Activated T-helper 2 cell treated with anti-CD3 and anti-CD28 coated beads, Interferon-gamma antibody, Interleukin-2, Interleukin-4, amounts not matched to agents 10 μg/mL and 5 μg/mL and 100 μg/mL, durations not matched to agents 14 hours and 24 hours and 36 hours (primary cell): ENCODE measurements around the gene DSE. TPM values are rescaled to one million over a fixed set of nuclear protein-coding genes. Genes with fewer than 3 reads are reported as not detected.

Experiments
- DNase-seq: peaks from one replicate; pipeline ENCODE4 v3.0.0; 2021; ENCODE audit warnings: low spot score
- H3K27ac Mint-ChIP-seq: one replicate; pipeline ENCODE4 v1.8.0; 2021; ENCODE audit warnings: mixed read lengths
- H3K27me3 Mint-ChIP-seq: one replicate; pipeline ENCODE4 v1.8.0; 2021; ENCODE audit warnings: low read depth, mixed read lengths
- H3K36me3 Mint-ChIP-seq: one replicate; pipeline ENCODE4 v1.8.0; 2021; ENCODE audit warnings: low read depth, mixed read lengths
- H3K4me1 Mint-ChIP-seq: one replicate; pipeline ENCODE4 v1.8.0; 2021; ENCODE audit warnings: low read depth, mixed read lengths
- H3K4me3 Mint-ChIP-seq: one replicate; pipeline ENCODE4 v1.8.0; 2021; ENCODE audit warnings: low read depth, mild to moderate bottlenecking, moderate library complexity, mixed read lengths
- H3K9me3 Mint-ChIP-seq: one replicate; pipeline ENCODE4 v1.8.0; 2021; ENCODE audit warnings: mixed read lengths
- intact Hi-C: fragments of 100-400 bp; cut with micrococcal nuclease; formaldehyde crosslinking; loops from one replicate; pipeline ENCODE4 v1.15.1; 2023
- total RNA-seq: library from RNA; stranded (reverse); gene quantifications from 2 replicates; pipeline ENCODE4 v1.2.3, GENCODE V29; 2022

DSE gene
- total RNA-seq, 1 donor from 2014 or later = 3.4 TPM

- DNase-seq = no peak
- H3K9me3 Mint-ChIP-seq = no peaks in the 10 kb centered on the region
- intact Hi-C loops = no loop called here
- H3K27me3 Mint-ChIP-seq = peaks cover 4% of the 10 kb centered on the region
- H3K4me3 Mint-ChIP-seq = no peak overlapping the region
- no peaks in the 10 kb centered on the region for H3K36me3 Mint-ChIP-seq
- H3K4me1 Mint-ChIP-seq = peaks cover 16% of the 10 kb centered on the region
- H3K27ac Mint-ChIP-seq = no peak overlapping the region
Observed at GRCh38 chr6:116396441-116396840, 25.7 kb downstream of the DSE start.

- intact Hi-C loops = no loop called here
- DNase-seq = no peak
- H3K4me1 Mint-ChIP-seq = peaks cover 6% of the 10 kb centered on the region
- H3K27me3 Mint-ChIP-seq = peaks cover 4% of the 10 kb centered on the region
- H3K4me3 Mint-ChIP-seq = no peak overlapping the region
- H3K27ac Mint-ChIP-seq = no peak overlapping the region
- H3K9me3 Mint-ChIP-seq = no peaks in the 10 kb centered on the region
- H3K36me3 Mint-ChIP-seq = no peaks in the 10 kb centered on the region
Observed at GRCh38 chr6:116397914-116398313, 27.2 kb downstream of the DSE start.

- Mint-ChIP-seq H3K9me3 (no peaks in the 10 kb centered on the region), H3K27ac (no peak overlapping the region), H3K4me1 (peaks cover 3% of the 10 kb centered on the region), H3K4me3 (no peak overlapping the region), H3K36me3 (no peaks in the 10 kb centered on the region), H3K27me3 (peaks cover 4% of the 10 kb centered on the region)
- intact Hi-C loops = no loop called here
- no peak for DNase-seq
Observed at GRCh38 chr6:116398316-116399010, 27.7 kb downstream of the DSE start.

- intact Hi-C loops = no loop called here
- no peak overlapping the region for H3K4me3 Mint-ChIP-seq
Observed at GRCh38 chr6:116399287-116399686, 28.5 kb downstream of the DSE start.

GRCh38 chr6:116400328-116400727 is 29.6 kb downstream of the DSE start:
- no peak for DNase-seq
- no peaks in the 10 kb centered on the region for H3K9me3 Mint-ChIP-seq
- no peaks in the 10 kb centered on the region for H3K4me1 Mint-ChIP-seq
- H3K27ac Mint-ChIP-seq = no peak overlapping the region
- H3K27me3 Mint-ChIP-seq = peaks cover 7% of the 10 kb centered on the region
- H3K4me3 Mint-ChIP-seq = no peak overlapping the region
- intact Hi-C loops = no loop called here
- H3K36me3 Mint-ChIP-seq = no peaks in the 10 kb centered on the region

More at GRCh38 chr6:116399287-116399686, 28.5 kb downstream of the DSE start:
- Mint-ChIP-seq H3K27me3 (peaks cover 4% of the 10 kb centered on the region), H3K9me3 (no peaks in the 10 kb centered on the region), H3K36me3 (no peaks in the 10 kb centered on the region), H3K4me1 (no peaks in the 10 kb centered on the region), H3K27ac (no peak overlapping the region)
- DNase-seq = no peak

GRCh38 chr6:116402108-116402937 is 31.6 kb downstream of the DSE start:
- Mint-ChIP-seq H3K36me3 (no peaks in the 10 kb centered on the region), H3K9me3 (no peaks in the 10 kb centered on the region), H3K4me1 (peaks cover 3% of the 10 kb centered on the region), H3K27ac (no peak overlapping the region), H3K4me3 (no peak overlapping the region), H3K27me3 (peaks cover 14% of the 10 kb centered on the region)
- intact Hi-C loops = no loop called here
- DNase-seq = no peak

- DNase-seq = no peak
- Mint-ChIP-seq H3K4me1 (peaks cover 3% of the 10 kb centered on the region), H3K4me3 (no peak overlapping the region), H3K9me3 (no peaks in the 10 kb centered on the region), H3K27ac (no peak overlapping the region), H3K27me3 (peaks cover 14% of the 10 kb centered on the region), H3K36me3 (no peaks in the 10 kb centered on the region)
- intact Hi-C loops = no loop called here
Observed at GRCh38 chr6:116403205-116403604, 32.5 kb downstream of the DSE start.

- H3K27me3 Mint-ChIP-seq = peaks cover 10% of the 10 kb centered on the region
- peaks cover 3% of the 10 kb centered on the region for H3K4me1 Mint-ChIP-seq
- H3K36me3 Mint-ChIP-seq = no peaks in the 10 kb centered on the region
- no peaks in the 10 kb centered on the region for H3K9me3 Mint-ChIP-seq
- no peak overlapping the region for H3K27ac Mint-ChIP-seq
- no peak for DNase-seq
- intact Hi-C loops = no loop called here
- H3K4me3 Mint-ChIP-seq = no peak overlapping the region
Observed at GRCh38 chr6:116404696-116405095, 33.9 kb downstream of the DSE start.

GRCh38 chr6:116405138-116405537 is 34.4 kb downstream of the DSE start:
- peaks cover 3% of the 10 kb centered on the region for H3K4me1 Mint-ChIP-seq
- no peak for DNase-seq
- no peak overlapping the region for H3K27ac Mint-ChIP-seq
- H3K9me3 Mint-ChIP-seq = no peaks in the 10 kb centered on the region
- H3K4me3 Mint-ChIP-seq = no peak overlapping the region
- H3K36me3 Mint-ChIP-seq = no peaks in the 10 kb centered on the region
- intact Hi-C loops = no loop called here
- peaks cover 10% of the 10 kb centered on the region for H3K27me3 Mint-ChIP-seq

GRCh38 chr6:116405652-116406356 is 35.1 kb downstream of the DSE start:
- Mint-ChIP-seq H3K9me3 (no peaks in the 10 kb centered on the region), H3K27me3 (peaks cover 10% of the 10 kb centered on the region), H3K36me3 (no peaks in the 10 kb centered on the region), H3K4me3 (no peak overlapping the region), H3K27ac (no peak overlapping the region), H3K4me1 (peaks cover 3% of the 10 kb centered on the region)
- DNase-seq = no peak
- intact Hi-C loops = no loop called here

GRCh38 chr6:116406678-116407345 is 36.1 kb downstream of the DSE start:
- Mint-ChIP-seq H3K9me3 (no peaks in the 10 kb centered on the region), H3K27ac (no peak overlapping the region), H3K4me1 (peaks cover 3% of the 10 kb centered on the region), H3K36me3 (no peaks in the 10 kb centered on the region), H3K4me3 (no peak overlapping the region), H3K27me3 (peaks cover 10% of the 10 kb centered on the region)
- intact Hi-C loops = no loop called here
- no peak for DNase-seq

- intact Hi-C loops = no loop called here
- DNase-seq = no peak
- Mint-ChIP-seq H3K36me3 (no peaks in the 10 kb centered on the region), H3K9me3 (no peaks in the 10 kb centered on the region), H3K27me3 (peaks cover 10% of the 10 kb centered on the region), H3K4me1 (peaks cover 3% of the 10 kb centered on the region), H3K4me3 (no peak overlapping the region), H3K27ac (no peak overlapping the region)
Observed at GRCh38 chr6:116408491-116408890, 37.7 kb downstream of the DSE start.
